PC-3 (cell line): ENCODE results near the gene ERRFI1. TPM values are rescaled to one million over a fixed set of nuclear protein-coding genes. Genes with fewer than 3 reads are reported as not detected.
"Not testable (repeated sequence)": the region's sequence is repeated elsewhere in the genome, so short reads cannot be mapped to it uniquely, and the experiment has no call there.

Source experiments
- ATAC-seq: fragments of 200-7000 bp; cut with Tn5 transposase; 2 replicates; pipeline ENCODE4 v1.9.1; 2020; ENCODE audit warnings: mild to moderate bottlenecking, moderate library complexity
- BruUV-seq: library from RNA; stranded (reverse); fragments of 400-500 nt; replicated peaks from 2 replicates; lab custom pipeline; 2021; lab: Mats Ljungman, UMichigan
- CTCF ChIA-PET: fragments of 300-600 bp; sonication (Branson Sonifier 250); formaldehyde crosslinking; loops from one replicate; lab custom pipeline; 2022; ENCODE audit warnings: antibody characterized with exemption; lab: Charles Lee
- POLR2A ChIA-PET: fragments of 300-600 bp; sonication (Branson Sonifier 250); formaldehyde crosslinking; loops from one replicate; lab custom pipeline; 2022; ENCODE audit warnings: antibody characterized with exemption; ENCODE audit not compliant: unreplicated experiment; lab: Charles Lee
- DNase-seq: peaks from one replicate; pipeline ENCODE4 v3.0.0-alpha.2; 2015
- H2AFZ ChIP-seq: fragments of 300-600 bp; sonication (generic); 2 replicates; pipeline ENCODE4 v1.6.0; 2016; ENCODE audit warnings: antibody characterized with exemption, low read length
- H3F3A ChIP-seq: fragments of 300-600 bp; sonication (generic); one replicate; pipeline ENCODE4 v1.6.0; 2017; ENCODE audit warnings: antibody characterized with exemption, low read length, control low read depth, mild to moderate bottlenecking; ENCODE audit not compliant: unreplicated experiment
- H3K27ac ChIP-seq: fragments of 300-600 bp; sonication (generic); 2 replicates; pipeline ENCODE4 v1.5.1; 2016; ENCODE audit warnings: mild to moderate bottlenecking, low read length
- H3K27me3 ChIP-seq: fragments of 300-600 bp; sonication (generic); 2 replicates; pipeline ENCODE4 v1.6.1; 2016; ENCODE audit warnings: low read length, mixed read lengths
- H3K36me3 ChIP-seq: fragments of 300-600 bp; sonication (generic); 2 replicates; pipeline ENCODE4 v1.6.1; 2016; ENCODE audit warnings: low read depth, mixed run types, low read length, mixed read lengths
- H3K4me1 ChIP-seq: fragments of 300-600 bp; sonication (generic); 2 replicates; pipeline ENCODE4 v1.5.1; 2016; ENCODE audit warnings: low read length; ENCODE audit not compliant: insufficient read depth
- H3K4me2 ChIP-seq: fragments of 300-600 bp; sonication (generic); 2 replicates; pipeline ENCODE4 v1.6.0; 2016; ENCODE audit warnings: low read length
- H3K4me3 ChIP-seq: fragments of 300-600 bp; sonication (generic); 2 replicates; pipeline ENCODE4 v1.5.1; 2016; ENCODE audit warnings: mild to moderate bottlenecking, low read length, mixed read lengths
- H3K79me2 ChIP-seq: fragments of 300-600 bp; sonication (generic); 2 replicates; pipeline ENCODE4 v1.6.1; 2017; ENCODE audit warnings: low read length, mixed read lengths
- H3K9ac ChIP-seq: fragments of 300-600 bp; sonication (generic); 2 replicates; pipeline ENCODE4 v1.6.0; 2016; ENCODE audit warnings: mild to moderate bottlenecking, low read length
- H3K9me2 ChIP-seq: fragments of 300-600 bp; sonication (generic); replicated peaks from 2 replicates; pipeline ENCODE4 v1.6.1; 2016; ENCODE audit warnings: mixed run types, low read length, mixed read lengths
- H3K9me3 ChIP-seq: fragments of 300-600 bp; sonication (generic); 2 replicates; pipeline ENCODE4 v1.6.1; 2016; ENCODE audit warnings: low read length, mixed read lengths
- H4K20me1 ChIP-seq: fragments of 300-600 bp; sonication (generic); 2 replicates; pipeline ENCODE4 v1.6.1; 2016; ENCODE audit warnings: low read length, mixed read lengths
- CTCF ChIP-seq: fragments of 300-600 bp; sonication (generic); conservative IDR thresholded peaks from 2 replicates; pipeline ENCODE4 v1.5.1; 2017; ENCODE audit warnings: antibody characterized with exemption, low read depth, mild to moderate bottlenecking, low read length
- EZH2 ChIP-seq: fragments of 300-600 bp; sonication (generic); IDR thresholded peaks from one replicate; pipeline ENCODE4 v1.6.1; 2017; ENCODE audit warnings: antibody characterized with exemption, mild to moderate bottlenecking, low read length; ENCODE audit not compliant: unreplicated experiment
- EZH2phosphoT487 ChIP-seq: fragments of 300-600 bp; sonication (generic); IDR thresholded peaks from 2 replicates; pipeline ENCODE4 v1.6.1; 2018; ENCODE audit warnings: mild to moderate bottlenecking, antibody characterized with exemption, low read length, borderline replicate concordance
- intact Hi-C: fragments of 100-400 bp; cut with micrococcal nuclease; formaldehyde crosslinking; loops from 2 replicates; pipeline ENCODE4 v1.9.0; 2023
- total RNA-seq: library from RNA; depleted of rRNA; stranded (reverse); fragments of >200 nt; gene quantifications from 2 replicates; pipeline ENCODE4 v1.2.3, GENCODE V29; 2014

Gene ERRFI1
- total RNA-seq, 1 experiment from 2014 or later: 218 TPM

GRCh38 chr1:7967196-7967595, 58.9 kb downstream of the ERRFI1 start:
- no peak overlapping the region for H3K27ac ChIP-seq
- H3K9me3 ChIP-seq: no peaks in the 10 kb centered on the region
- H3K27me3 ChIP-seq: no peaks in the 10 kb centered on the region
- no peak for ATAC-seq
- no peaks in the 10 kb centered on the region for H3F3A ChIP-seq
- ChIA-PET CTCF (no interaction called here), POLR2A (no interaction called here)
- no peak for DNase-seq
- no peak for TF ChIP-seq EZH2
- TF ChIP-seq CTCF: no peak
- no peak for TF ChIP-seq EZH2phosphoT487
- H3K36me3 ChIP-seq: peaks cover 60% of the 10 kb centered on the region
- peaks cover 9% of the 10 kb centered on the region; the same call in 1 of the 2 replicates for H3K4me1 ChIP-seq
- no peak overlapping the region for H2AFZ ChIP-seq
- H3K4me3 ChIP-seq: no peak overlapping the region
- no peaks in the 10 kb centered on the region for H3K9me2 ChIP-seq
- H3K4me2 ChIP-seq: no peak overlapping the region
- intact Hi-C loops: loop anchor here (10.0 kb wide), 1 partner anchor 302 kb away; no protein-coding TSS in a partner anchor
- peaks cover 6% of the 10 kb centered on the region; the same call in 1 of the 2 replicates for H4K20me1 ChIP-seq
- BruUV-seq: no TSS peak
- H3K9ac ChIP-seq: no peak overlapping the region
- peaks cover 66% of the 10 kb centered on the region for H3K79me2 ChIP-seq

GRCh38 chr1:7964476-7964875, 61.6 kb downstream of the ERRFI1 start:
- H3K4me3 ChIP-seq: no peak overlapping the region
- H3F3A ChIP-seq: no peaks in the 10 kb centered on the region
- no peaks in the 10 kb centered on the region for H3K9me2 ChIP-seq
- H3K27ac ChIP-seq: no peak overlapping the region
- H3K9me3 ChIP-seq: no peaks in the 10 kb centered on the region
- ATAC-seq (no peak), DNase-seq (no peak)
- no peaks in the 10 kb centered on the region for H3K27me3 ChIP-seq
- no peak overlapping the region for H3K9ac ChIP-seq
- TF ChIP-seq CTCF (no peak), EZH2phosphoT487 (no peak), EZH2 (no peak)
- no peak overlapping the region for H2AFZ ChIP-seq
- H3K4me2 ChIP-seq: no peak overlapping the region
- intact Hi-C loops: loop anchor here (10.0 kb wide), 1 partner anchor 300 kb away; no protein-coding TSS in a partner anchor
- H3K36me3 ChIP-seq: peaks cover 41% of the 10 kb centered on the region
- CTCF ChIA-PET: no interaction called here
- H3K79me2 ChIP-seq: peaks cover 84% of the 10 kb centered on the region
- H4K20me1 ChIP-seq: peaks cover 6% of the 10 kb centered on the region; the same call in 1 of the 2 replicates
- BruUV-seq: no TSS peak
- H3K4me1 ChIP-seq: peaks cover 13% of the 10 kb centered on the region
- POLR2A ChIA-PET: interaction anchor here (0.6 kb wide), 1 partner anchor 154 kb away, joined by 3 read pairs; no protein-coding TSS in a partner anchor

- H3K9me3 ChIP-seq, H3F3A ChIP-seq, H3K4me2 ChIP-seq, ATAC-seq, H3K27ac ChIP-seq, H2AFZ ChIP-seq, H3K9me2 ChIP-seq, BruUV-seq, H3K4me3 ChIP-seq, DNase-seq, H3K27me3 ChIP-seq, CTCF ChIA-PET, H4K20me1 ChIP-seq, POLR2A ChIA-PET, H3K9ac ChIP-seq: not testable (repeated sequence)
- peaks cover 37% of the 10 kb centered on the region for H3K36me3 ChIP-seq
- peaks cover 80% of the 10 kb centered on the region for H3K79me2 ChIP-seq
- peaks cover 13% of the 10 kb centered on the region for H3K4me1 ChIP-seq
- intact Hi-C loops: loop anchor here (10.0 kb wide), 1 partner anchor 299 kb away; no protein-coding TSS in a partner anchor
Measured at GRCh38 chr1:7963841-7964240, 62.3 kb downstream of the ERRFI1 start.

GRCh38 chr1:7963378-7963730, 62.8 kb downstream of the ERRFI1 start:
- H4K20me1 ChIP-seq, H3K27ac ChIP-seq, H3K9ac ChIP-seq, H2AFZ ChIP-seq, ATAC-seq, DNase-seq, H3K9me3 ChIP-seq, H3K27me3 ChIP-seq, BruUV-seq, CTCF ChIA-PET, H3F3A ChIP-seq, H3K4me3 ChIP-seq, POLR2A ChIA-PET, H3K9me2 ChIP-seq: not testable (repeated sequence)
- 0 out of 2 replicates have a peak overlapping the region, but pooled peaks have one; percentile 96 for H3K4me2 ChIP-seq
- peaks cover 34% of the 10 kb centered on the region for H3K36me3 ChIP-seq
- peaks cover 13% of the 10 kb centered on the region for H3K4me1 ChIP-seq
- peaks cover 75% of the 10 kb centered on the region for H3K79me2 ChIP-seq
- intact Hi-C loops: loop anchor here (10.0 kb wide), 1 partner anchor 299 kb away; no protein-coding TSS in a partner anchor
